Right cardiac atrium (tissue), 5 donors: ENCODE measurements around the gene TRMT10C. TPM values are rescaled to one million over a fixed set of nuclear protein-coding genes. Genes with fewer than 3 reads are reported as not detected.
"Not testable (repeated sequence)": the region's sequence is repeated elsewhere in the genome, so short reads cannot be mapped to it uniquely, and the experiment has no call there.

Experiments used
- ATAC-seq, 2 donors: fragments of 200-7000 bp; cut with Tn5 transposase; one replicate each; pipeline versions ENCODE4 v1.8.0 to v1.9.1; 2020; ENCODE audit warnings: moderate library complexity in 2 of 2, mild to moderate bottlenecking in 1 of 2
- DNase-seq, 3 donors: peaks; one replicate each; pipeline ENCODE4 v3.0.0-alpha.2; 2020
- H3K27ac ChIP-seq: one replicate; pipeline ENCODE4 v1.5.1; 2013; ENCODE audit warnings: mild to moderate bottlenecking, low read length, control low read depth, moderate library complexity
- H3K27me3 ChIP-seq: one replicate; pipeline ENCODE4 v1.6.1; 2013; ENCODE audit not compliant: control insufficient read depth, insufficient read depth
- H3K4me1 ChIP-seq: one replicate; pipeline ENCODE4 v1.6.1; 2013; ENCODE audit warnings: low read length; ENCODE audit not compliant: control insufficient read depth, insufficient read depth
- H3K4me3 ChIP-seq: one replicate; pipeline ENCODE4 v1.5.1; 2013; ENCODE audit warnings: low read length, control low read depth
- H3K9me3 ChIP-seq: one replicate; pipeline ENCODE4 v1.6.1; 2013; ENCODE audit warnings: low read length; ENCODE audit not compliant: control insufficient read depth
- WGBS: extraction: QIAGEN DNeasy Blood & Tissue Kit; methylation state at CpG from one replicate; pipeline ENCODE4 v1.1.7; 2013; 5-methylcytosine and 5-hydroxymethylcytosine counted together
- intact Hi-C, 4 donors: fragments of 100-400 bp; cut with DNase I; formaldehyde crosslinking; loops; one replicate each; pipeline versions ENCODE4 v1.11.0 to v1.14.0; 2022 to 2023
- polyA plus RNA-seq: library from polyadenylated mRNA; stranded (reverse); fragments of 200-250 nt; gene quantifications from one replicate; pipeline ENCODE4 v1.2.3, GENCODE V29; 2013
- total RNA-seq, 4 donors: library from RNA; stranded (reverse); fragmentation: NEBNext Ultra II Directional; extraction: Animal tissue kit (Norgen Biotek cat#: 25700); gene quantifications; one replicate each; pipeline ENCODE4 v1.2.1, GENCODE V29; 2021
- donor health status: healthy with polysubstance abuse.
- donor health status: DM: no; HTN: yes; CAD: no.
- donor health status: DM: no; HTN: no; CAD: no.
- donor health status: DM: no; HTN: yes; CAD: no; lungs with severe emphysema.
- donor health status: DM: yes; HTN: yes; CAD: no.

Gene TRMT10C
- total and polyA plus RNA-seq, 5 donors, result 18.8 to 26.0 (median 20.4) TPM

- Histone ChIP-seq H3K4me3 (no peak overlapping the region), H3K9me3 (no peaks in the 10 kb centered on the region), H3K27ac (no peak overlapping the region), H3K27me3 (no peaks in the 10 kb centered on the region), H3K4me1 (peaks cover 2% of the 10 kb centered on the region)
- DNase-seq (no peak), ATAC-seq (no peak)
- intact Hi-C loops, result loop anchor here in 2 of 4 donors (10.0 kb wide), 1 partner anchor 98 kb away; the partner anchor contains the start of gene ZBTB11 (in 2 of the 2)
- WGBS, result 97% methylated on average over 6 of the region's 6 CpGs
Observed at GRCh38 chr3:101577286-101577685, 15.6 kb downstream of the TRMT10C start.

DNA sequence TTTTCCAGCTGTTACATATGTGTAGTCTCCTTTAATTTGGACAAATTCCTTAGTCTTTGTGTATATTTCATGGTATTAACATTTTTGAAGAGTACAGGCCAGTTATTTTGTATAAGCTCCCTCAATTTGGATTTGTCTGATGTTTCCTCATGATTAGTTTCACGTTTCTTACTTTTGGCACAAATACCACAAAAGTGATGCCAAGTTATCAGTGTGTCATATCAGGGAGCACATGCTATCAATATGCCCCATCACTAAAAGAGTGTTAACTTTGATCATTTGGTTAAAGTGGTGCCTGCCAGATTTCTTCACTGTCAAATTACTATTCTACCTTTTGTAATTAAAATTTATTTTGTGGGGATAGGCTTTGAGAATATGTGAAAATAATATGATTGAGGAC is 26.9 kb downstream of the TRMT10C start:
- no peaks in the 10 kb centered on the region for H3K27me3 ChIP-seq
- H3K27ac ChIP-seq, result no peak overlapping the region
- peaks cover 4% of the 10 kb centered on the region for H3K4me1 ChIP-seq
- intact Hi-C loops, result no loop called here
- H3K4me3 ChIP-seq, result no peak overlapping the region
- no peaks in the 10 kb centered on the region for H3K9me3 ChIP-seq
- DNase-seq (no peak), ATAC-seq (no peak)
- WGBS, result 20% methylated on average over 1 of the region's 1 CpG

GRCh38 chr3:101591071-101591470 is 29.4 kb downstream of the TRMT10C start:
- H3K4me1 ChIP-seq, result peaks cover 3% of the 10 kb centered on the region
- no peak overlapping the region for H3K27ac ChIP-seq
- WGBS, result 68% methylated on average over 3 of the region's 3 CpGs
- DNase-seq (no peak), ATAC-seq (no peak)
- intact Hi-C loops, result loop anchor here in 1 of 4 donors (10.0 kb wide), 1 partner anchor 74 kb away; no protein-coding TSS in a partner anchor
- H3K27me3 ChIP-seq, result no peaks in the 10 kb centered on the region
- no peak overlapping the region for H3K4me3 ChIP-seq
- H3K9me3 ChIP-seq, result no peaks in the 10 kb centered on the region

DNA sequence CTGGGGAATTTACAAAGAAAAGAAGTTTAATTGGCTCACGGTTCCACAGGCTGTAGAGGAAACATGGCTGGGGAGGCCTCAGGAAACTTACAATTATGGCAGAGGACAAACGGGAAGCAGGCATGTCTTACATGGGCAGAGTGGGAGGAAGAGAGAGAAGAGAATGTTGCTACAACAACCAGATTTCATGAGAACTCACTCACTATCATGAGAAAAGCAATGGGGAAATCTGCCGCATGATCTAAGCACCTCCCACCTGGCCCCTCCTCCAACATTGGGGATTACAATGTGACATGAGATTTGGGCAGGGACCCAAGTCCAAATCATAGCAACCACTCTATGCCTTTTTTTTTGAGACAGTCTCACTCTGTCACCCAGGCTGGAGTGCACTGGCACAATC is 41.1 kb downstream of the TRMT10C start:
- Histone ChIP-seq H3K9me3 (no peaks in the 10 kb centered on the region), H3K4me1 (no peaks in the 10 kb centered on the region), H3K4me3 (no peak overlapping the region), H3K27me3 (no peaks in the 10 kb centered on the region), H3K27ac (no peak overlapping the region)
- ATAC-seq (no peak), DNase-seq (no peak)
- 87% methylated on average over 3 of the region's 3 CpGs for WGBS
- intact Hi-C loops, result no loop called here

GRCh38 chr3:101603184-101603583 is 41.5 kb downstream of the TRMT10C start:
- H3K4me3 ChIP-seq, result no peak overlapping the region
- no peaks in the 10 kb centered on the region for H3K27me3 ChIP-seq
- intact Hi-C loops, result no loop called here
- 96% methylated on average over 1 of the region's 1 CpG for WGBS
- H3K27ac ChIP-seq, result no peak overlapping the region
- no peaks in the 10 kb centered on the region for H3K4me1 ChIP-seq
- no peak for ATAC-seq
- no peaks in the 10 kb centered on the region for H3K9me3 ChIP-seq
- DNase-seq, result no peak

DNA sequence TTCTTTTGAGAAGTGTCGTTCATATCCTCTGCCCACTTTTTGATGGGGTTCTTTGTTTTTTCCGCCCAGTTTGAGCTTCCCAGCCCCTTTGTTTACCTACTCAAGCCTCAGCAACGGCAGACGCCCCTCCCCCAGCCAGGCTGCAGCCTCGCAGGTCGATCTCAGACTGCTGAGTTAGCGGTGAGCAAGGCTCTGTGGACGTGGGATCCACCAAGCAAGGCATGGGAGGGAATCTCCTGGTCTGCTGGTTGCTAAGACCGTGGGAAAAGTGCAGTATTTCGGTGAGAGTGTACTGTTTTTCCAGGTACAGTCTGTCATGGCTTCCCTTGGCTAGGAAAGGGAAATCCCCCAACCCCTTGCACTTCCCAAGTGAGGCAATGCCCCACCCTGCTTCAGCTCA is 43.7 kb downstream of the TRMT10C start:
- H3K27ac ChIP-seq, H3K9me3 ChIP-seq, intact Hi-C loops, H3K4me3 ChIP-seq, H3K27me3 ChIP-seq, DNase-seq, ATAC-seq, H3K4me1 ChIP-seq: not testable (repeated sequence)
- 77% methylated on average over 10 of the region's 10 CpGs for WGBS

DNA sequence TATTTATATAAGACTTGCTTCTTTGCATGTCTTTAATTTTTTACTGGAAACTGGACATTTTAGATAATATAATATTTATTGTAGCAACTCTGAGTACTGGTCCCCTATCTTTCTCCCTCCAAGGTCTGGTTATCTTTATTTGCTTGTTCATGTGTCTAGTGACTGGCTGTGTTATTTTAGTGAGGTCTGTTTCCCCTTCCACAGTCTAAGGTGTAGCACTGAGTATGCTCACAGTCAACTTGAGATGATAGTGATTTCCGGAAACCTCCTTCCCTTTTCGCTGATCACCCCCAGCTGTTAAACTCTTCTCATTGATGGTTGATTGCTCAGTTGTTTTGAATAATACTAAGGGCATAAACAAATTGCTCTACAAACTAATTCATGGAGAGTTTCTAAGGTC is 49.4 kb downstream of the TRMT10C start:
- no peak for ATAC-seq
- Histone ChIP-seq H3K9me3 (no peaks in the 10 kb centered on the region), H3K27ac (no peak overlapping the region), H3K4me1 (no peaks in the 10 kb centered on the region), H3K27me3 (no peaks in the 10 kb centered on the region), H3K4me3 (no peak overlapping the region)
- DNase-seq, result no peak
- WGBS, result 77% methylated on average over 2 of the region's 2 CpGs
- intact Hi-C loops, result no loop called here

DNA sequence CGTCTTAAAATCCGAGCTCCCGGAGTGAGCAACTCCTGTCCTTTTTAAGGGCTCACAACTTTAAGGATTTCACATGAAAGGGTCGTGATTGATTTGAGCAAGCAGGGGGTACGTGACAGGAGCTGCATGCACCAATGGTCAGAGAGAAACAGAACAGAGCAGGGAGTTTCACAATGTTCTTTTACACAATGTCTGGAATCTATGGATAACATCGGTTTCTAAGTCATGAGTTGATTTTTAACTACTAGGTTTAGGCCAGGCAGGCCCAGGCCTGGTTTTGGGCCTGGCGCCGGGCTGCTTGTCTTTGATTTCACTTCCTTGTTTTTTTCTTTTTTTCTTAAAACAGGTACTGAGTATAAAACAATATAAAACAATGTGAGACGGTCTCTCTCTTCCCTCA is 51.3 kb downstream of the TRMT10C start:
- ATAC-seq, H3K27ac ChIP-seq, H3K27me3 ChIP-seq, DNase-seq, H3K4me3 ChIP-seq, H3K4me1 ChIP-seq, H3K9me3 ChIP-seq, intact Hi-C loops: not testable (repeated sequence)
- WGBS, result 87% methylated on average over 8 of the region's 9 CpGs

- Histone ChIP-seq H3K27me3 (no peaks in the 10 kb centered on the region), H3K4me1 (no peaks in the 10 kb centered on the region), H3K4me3 (no peak overlapping the region), H3K9me3 (no peaks in the 10 kb centered on the region), H3K27ac (no peak overlapping the region)
- ATAC-seq (no peak), DNase-seq (no peak)
- intact Hi-C loops, result no loop called here
- 93% methylated on average over 6 of the region's 6 CpGs for WGBS
Observed at GRCh38 chr3:101615525-101615924, 53.9 kb downstream of the TRMT10C start.

Other genes with a start within 250 kb of the TRMT10C start
- under 1 TPM; 0.35 to 0.49 (median 0.39) TPM for gene IMPG2, start 241.3 kb upstream of the TRMT10C start, total RNA-seq
- gene IMPG2, start 241.3 kb upstream of the TRMT10C start, polyA plus RNA-seq, result 0.05 TPM
- gene SENP7, start 48.7 kb upstream of the TRMT10C start, total RNA-seq, result 10 to 100 TPM; 10.8 to 12.1 (median 11.6) TPM
- 6.0 TPM for gene SENP7, start 48.7 kb upstream of the TRMT10C start, polyA plus RNA-seq
- 100 to 1,000 TPM; 126 to 152 (median 148) TPM for gene PCNP, start 12.3 kb downstream of the TRMT10C start, total RNA-seq
- gene PCNP, start 12.3 kb downstream of the TRMT10C start, polyA plus RNA-seq, result 81.4 TPM
- gene ZBTB11, start 115.3 kb downstream of the TRMT10C start, total RNA-seq, result 10 to 100 TPM; 10.9 to 11.7 (median 11.4) TPM
- 4.4 TPM for gene ZBTB11, start 115.3 kb downstream of the TRMT10C start, polyA plus RNA-seq
- 100 to 1,000 TPM; 818 to 939 (median 885) TPM for gene RPL24, start 124.8 kb downstream of the TRMT10C start, total RNA-seq
- gene RPL24, start 124.8 kb downstream of the TRMT10C start, polyA plus RNA-seq, result 2,039 TPM
- gene CEP97, start 162.7 kb downstream of the TRMT10C start, total RNA-seq, result 1 to 10 TPM; 6.6 to 7.8 (median 7.4) TPM
- gene CEP97, start 162.7 kb downstream of the TRMT10C start, polyA plus RNA-seq, result 2.2 TPM
- gene NXPE3, start 217.3 kb downstream of the TRMT10C start, total RNA-seq, result 10 to 100 TPM; 34.7 to 53.3 (median 49.0) TPM
- 26.8 TPM for gene NXPE3, start 217.3 kb downstream of the TRMT10C start, polyA plus RNA-seq